ENCODE results near the gene EIF4G3.
A peak's percentile ranks its signal among the peaks of the same experiment; 100 is the strongest.
"Not testable (repeated sequence)": the region's sequence is repeated elsewhere in the genome, so short reads cannot be mapped to it uniquely, and the experiment has no call there.

The EIF4G3 gene

GRCh38 chr1:21152423-21153100 is 24.1 kb downstream of the EIF4G3 start:
- DNase-seq: no peak

GRCh38 chr1:21149855-21150432 is 26.8 kb downstream of the EIF4G3 start:
- DNase-seq: peak; percentile 26

GRCh38 chr1:21149430-21149854 is 27.3 kb downstream of the EIF4G3 start:
- no peak for DNase-seq

- no peak for DNase-seq
Measured at GRCh38 chr1:21143752-21144151, 32.9 kb downstream of the EIF4G3 start.

- no peak for DNase-seq
Measured at GRCh38 chr1:21143138-21143537, 33.6 kb downstream of the EIF4G3 start.

- DNase-seq: no peak
Measured at GRCh38 chr1:21141030-21141429, 35.7 kb downstream of the EIF4G3 start.

GRCh38 chr1:21139601-21140000 is 37.1 kb downstream of the EIF4G3 start:
- no peak for DNase-seq

- not testable (repeated sequence) for DNase-seq
Measured at GRCh38 chr1:21136344-21136743, 40.4 kb downstream of the EIF4G3 start.

- no peak for DNase-seq
Measured at GRCh38 chr1:21131200-21131599, 45.5 kb downstream of the EIF4G3 start.

- no peak for DNase-seq
Measured at GRCh38 chr1:21129407-21129806, 47.3 kb downstream of the EIF4G3 start.

- DNase-seq: no peak
Measured at GRCh38 chr1:21126324-21126723, 50.4 kb downstream of the EIF4G3 start.

- no peak for DNase-seq
Measured at GRCh38 chr1:21124846-21125245, 51.9 kb downstream of the EIF4G3 start.

- DNase-seq: no peak
Measured at GRCh38 chr1:21123287-21123948, 53.3 kb downstream of the EIF4G3 start.

GRCh38 chr1:21121764-21122471 is 54.8 kb downstream of the EIF4G3 start:
- DNase-seq: no peak

GRCh38 chr1:21118167-21118566 is 58.5 kb downstream of the EIF4G3 start:
- DNase-seq: no peak

- DNase-seq: no peak
Measured at GRCh38 chr1:21117597-21118001, 59.1 kb downstream of the EIF4G3 start.

- no peak for DNase-seq
Measured at GRCh38 chr1:21117159-21117558, 59.5 kb downstream of the EIF4G3 start.

- DNase-seq: no peak
Measured at GRCh38 chr1:21115098-21115760, 61.5 kb downstream of the EIF4G3 start.

- DNase-seq: no peak
Measured at GRCh38 chr1:21114431-21114830, 62.3 kb downstream of the EIF4G3 start.

- DNase-seq: no peak
Measured at GRCh38 chr1:21110163-21110562, 66.5 kb downstream of the EIF4G3 start.

GRCh38 chr1:21106709-21107108 is 70.0 kb downstream of the EIF4G3 start:
- no peak for DNase-seq

GRCh38 chr1:21106238-21106637 is 70.5 kb downstream of the EIF4G3 start:
- no peak for DNase-seq

GRCh38 chr1:21105807-21106206 is 70.9 kb downstream of the EIF4G3 start:
- DNase-seq: no peak

All from GOT3 (cell line).